Suppressor macrophage (primary cell): ENCODE data around the gene P2RX3.
"Not testable (repeated sequence)": the region's sequence is repeated elsewhere in the genome, so short reads cannot be mapped to it uniquely, and the experiment has no call there.

Source experiments
- DNase-seq, 4 experiments: peaks; one replicate each; pipeline ENCODE4 v3.0.0-alpha.2; 2020 to 2022

P2RX3 gene

DNA sequence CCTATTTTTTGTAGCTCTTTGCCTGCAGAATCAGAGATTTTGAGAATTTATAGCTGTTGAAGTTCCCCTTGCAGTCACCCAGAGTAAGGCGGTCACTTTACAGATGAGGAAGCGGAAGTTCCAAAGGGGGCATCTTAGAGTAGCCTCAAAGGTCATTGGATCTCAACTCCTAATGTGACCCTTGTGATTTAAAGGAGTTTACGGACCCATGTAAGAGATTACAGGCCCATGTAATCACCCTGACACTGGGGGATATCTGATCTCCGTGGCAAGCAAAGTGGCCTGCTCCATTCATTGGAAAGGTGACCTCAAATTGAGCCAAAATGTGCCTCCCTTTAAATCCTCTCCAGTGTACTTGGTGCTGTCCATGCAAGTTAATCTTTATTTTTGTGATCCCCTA, 15.7 kb downstream of the P2RX3 start:
- peak; percentile 50 to 77 (median 68) for DNase-seq

DNA sequence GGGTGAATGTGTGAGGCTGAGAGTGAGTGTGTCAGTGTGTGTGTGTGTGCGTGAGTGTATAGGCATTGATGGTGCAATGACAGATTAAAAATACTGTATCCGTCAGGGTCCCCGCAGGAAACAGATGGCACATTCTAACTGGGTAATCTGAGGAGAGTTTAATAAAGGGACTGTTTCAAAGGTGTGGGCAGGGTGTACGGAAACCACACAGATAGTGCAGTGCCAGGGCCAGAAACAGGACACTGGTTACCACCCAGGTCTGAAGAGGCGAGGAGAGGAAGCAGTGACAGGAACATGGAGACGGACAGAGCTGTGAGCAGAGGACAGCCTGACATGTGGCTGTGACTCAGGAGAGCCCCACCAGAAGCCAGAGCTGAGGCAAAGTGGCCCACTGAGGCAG, 16.5 kb downstream of the P2RX3 start:
- peak; percentile 47 to 77 (median 72) for DNase-seq

- peak; percentile 35 to 73 (median 58) for DNase-seq
Observed at GRCh38 chr11:57356268-57356667, 18.1 kb downstream of the P2RX3 start.

- DNase-seq, result no peak
Observed at GRCh38 chr11:57357310-57357709, 19.2 kb downstream of the P2RX3 start.

GRCh38 chr11:57357856-57358255, 19.7 kb downstream of the P2RX3 start:
- peak in 3 of 4 experiments; percentile 25 to 60 (median 53) for DNase-seq

DNA sequence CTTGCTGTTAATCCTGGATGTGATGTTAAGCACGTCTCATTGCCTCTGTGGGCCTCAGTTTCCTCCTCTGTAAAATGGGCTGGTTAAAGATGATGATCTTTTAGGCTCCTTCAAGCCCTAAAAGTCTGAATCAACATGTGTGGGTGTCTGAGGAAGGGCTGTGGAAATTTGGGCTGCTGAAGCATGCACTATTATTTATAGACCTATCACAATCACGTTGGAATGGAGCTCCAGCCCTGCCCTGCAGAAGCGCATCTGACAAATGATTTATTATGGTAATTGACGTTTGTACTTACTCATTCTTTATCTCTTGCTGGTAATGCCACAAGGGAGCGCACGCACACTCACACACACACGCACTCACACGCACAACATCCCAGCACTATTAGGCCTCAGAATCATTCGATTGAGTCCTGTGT, 20.4 kb downstream of the P2RX3 start:
- DNase-seq, result peak; percentile 51 to 79 (median 56)

- peak in 1 of 4 experiments; percentile 41 for DNase-seq
Observed at GRCh38 chr11:57358991-57359390, 20.8 kb downstream of the P2RX3 start.

DNA sequence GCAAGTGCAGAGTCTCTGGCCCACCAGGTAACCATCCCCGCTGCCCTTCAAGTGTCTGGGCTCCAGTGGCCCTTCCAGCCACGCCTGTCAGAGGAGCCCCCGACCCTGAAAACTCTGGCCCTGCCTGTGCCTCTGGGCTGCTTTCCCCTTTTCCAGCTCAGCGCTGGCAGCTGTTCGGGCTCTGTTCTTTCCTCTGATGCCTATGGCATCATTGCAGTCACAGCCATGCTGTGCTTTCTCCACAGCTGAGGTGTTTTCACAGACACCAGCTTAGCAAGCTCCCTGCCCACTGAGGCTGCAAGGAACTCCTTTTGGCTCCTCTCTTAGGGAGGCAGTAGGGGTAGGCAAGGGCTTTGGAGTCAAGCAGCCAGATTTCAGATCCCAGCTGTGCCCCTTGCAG, 21.2 kb downstream of the P2RX3 start:
- DNase-seq, result no peak

DNA sequence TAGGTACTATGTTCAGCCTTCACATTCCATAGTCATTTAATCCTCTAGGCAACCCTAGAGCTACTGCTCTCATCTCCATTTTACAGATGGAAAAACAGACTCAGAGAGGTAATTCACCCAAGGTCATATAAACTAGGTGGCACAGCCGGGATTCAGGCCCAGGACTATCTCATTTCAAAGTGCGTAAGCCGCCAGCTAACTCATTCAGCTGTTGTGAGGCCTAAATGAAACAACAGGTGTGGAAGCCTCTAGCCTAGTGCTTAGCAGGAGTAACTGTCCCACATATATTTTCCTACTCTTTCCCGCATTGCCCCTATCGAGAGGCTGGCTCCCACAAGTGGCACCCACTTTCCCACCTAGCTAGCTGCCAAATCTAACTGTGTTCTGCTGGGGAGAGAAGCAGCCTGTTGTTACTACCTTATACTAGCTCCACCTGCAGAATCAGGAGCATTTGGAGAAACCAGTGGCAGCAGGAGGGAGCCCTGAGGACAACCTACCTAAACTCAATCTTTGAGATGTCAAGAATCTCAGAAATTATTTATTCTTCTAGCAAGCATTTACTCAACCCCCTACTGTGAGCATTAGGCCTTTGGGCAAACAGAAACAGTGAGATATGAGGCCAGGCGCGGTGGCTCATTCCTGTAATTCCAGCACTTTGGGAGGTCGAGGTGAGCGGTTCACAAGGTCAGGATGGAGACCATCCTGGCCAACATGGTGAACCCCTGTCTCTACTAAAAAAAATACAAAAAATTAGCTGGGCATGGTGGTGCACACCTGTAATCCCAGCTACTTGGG, 21.9 kb downstream of the P2RX3 start:
- DNase-seq, result no peak

GRCh38 chr11:57360991-57361390, 22.8 kb downstream of the P2RX3 start:
- no peak for DNase-seq

DNA sequence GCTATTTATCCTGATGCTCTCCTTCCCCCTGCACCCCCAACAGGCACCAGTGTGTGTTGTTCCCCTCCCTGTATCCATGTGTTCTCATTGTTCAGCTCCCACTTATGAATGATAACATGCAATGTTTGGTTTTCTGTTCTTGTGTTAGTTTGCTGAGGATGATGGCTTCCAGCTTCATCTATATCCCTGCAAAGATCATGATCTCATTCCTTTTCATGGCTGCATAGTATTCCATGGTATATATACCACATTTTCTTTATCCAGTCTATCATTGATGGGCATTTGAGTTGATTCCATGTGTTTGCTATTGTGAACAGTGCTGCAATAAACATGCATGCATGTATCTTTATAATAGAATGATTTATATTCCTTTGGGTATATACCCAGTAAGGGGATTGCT, 23.3 kb downstream of the P2RX3 start:
- not testable (repeated sequence) for DNase-seq

- no peak for DNase-seq
Observed at GRCh38 chr11:57361926-57362325, 23.8 kb downstream of the P2RX3 start.

DNA sequence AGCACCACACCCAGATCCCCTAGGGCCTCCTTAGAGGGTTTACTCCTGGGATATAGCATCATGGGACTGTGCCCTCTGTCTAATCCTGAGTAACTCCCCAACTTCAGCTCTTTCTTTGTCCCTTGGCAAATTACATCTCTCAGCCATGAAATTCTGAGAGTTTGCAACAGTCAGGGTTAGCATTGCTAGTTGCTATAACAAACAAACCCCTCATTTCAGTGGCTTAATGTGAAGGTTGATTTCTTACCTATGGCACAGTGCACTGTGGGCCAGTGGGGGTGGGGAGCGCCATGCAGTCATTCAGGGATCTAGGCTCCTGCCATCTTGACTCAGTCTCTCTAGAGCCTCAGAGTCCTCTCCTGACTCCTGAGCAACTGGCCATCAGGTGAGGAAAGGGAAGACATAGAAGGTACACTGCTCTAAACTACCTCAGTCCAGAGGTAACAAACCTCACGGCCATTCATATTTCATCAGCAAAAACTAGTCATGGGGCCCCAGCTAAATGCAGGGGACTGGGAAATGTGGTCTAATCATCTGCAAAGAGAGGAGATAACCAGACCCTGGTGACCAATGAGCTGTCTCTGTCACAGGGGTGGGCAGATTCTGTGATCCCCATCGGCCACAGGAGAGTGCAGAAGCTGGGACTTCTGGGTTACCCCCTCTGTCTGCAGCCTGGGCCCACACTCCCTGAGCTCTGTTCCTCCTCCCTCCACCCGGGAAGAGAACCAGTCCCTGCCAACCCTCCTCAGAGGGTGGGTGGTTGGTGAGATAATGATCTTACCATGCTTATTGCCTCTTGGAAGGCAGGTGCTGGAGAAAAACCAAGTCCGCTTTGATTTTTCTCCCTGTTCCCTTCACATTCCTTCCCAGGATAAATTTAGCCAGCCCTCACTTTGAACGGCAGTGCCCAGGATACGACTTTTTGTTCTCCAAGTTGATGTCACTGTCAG, 25.3 kb downstream of the P2RX3 start:
- no peak for DNase-seq

DNA sequence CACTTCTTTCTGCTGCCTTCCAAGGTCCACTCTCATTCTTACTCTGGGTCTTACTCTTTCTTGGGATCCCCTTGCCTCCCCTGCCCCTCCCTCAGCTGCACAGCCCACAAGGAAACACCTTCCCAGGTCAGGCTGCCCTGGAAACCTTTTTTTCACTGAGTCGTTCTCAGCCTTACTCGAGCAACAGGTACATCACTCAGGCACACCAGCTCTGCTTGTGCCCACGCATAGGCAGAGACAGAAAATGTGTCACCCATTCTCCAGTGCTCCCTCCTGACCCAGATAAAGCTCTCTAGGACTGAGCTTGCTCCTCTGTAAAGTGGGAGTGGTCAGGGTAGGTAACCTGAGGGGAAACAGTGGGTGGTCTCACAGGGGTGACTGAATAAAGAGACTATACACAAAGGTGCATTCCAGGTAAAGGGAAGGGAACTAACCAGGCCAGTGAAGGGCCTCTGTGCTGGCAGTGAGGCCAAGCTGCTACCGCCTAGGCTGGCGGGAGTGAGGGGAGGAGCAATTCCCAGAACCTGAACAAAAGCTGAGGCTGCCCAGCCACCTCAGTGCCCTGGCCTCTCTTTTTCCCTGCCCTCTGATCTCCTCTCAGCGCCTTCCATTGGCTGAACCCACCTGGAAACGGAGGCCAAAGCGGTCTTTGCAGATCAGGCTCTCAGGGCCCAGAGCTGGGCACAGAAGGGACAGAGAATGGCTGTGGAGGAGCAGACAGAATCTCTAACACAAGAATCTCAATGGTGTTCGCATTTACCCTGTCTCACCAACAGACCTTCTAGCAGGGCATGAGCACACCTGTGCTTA, 26.9 kb downstream of the P2RX3 start:
- DNase-seq, result no peak

- peak; percentile 52 to 79 (median 68) for DNase-seq
Observed at GRCh38 chr11:57368106-57368844, 30.1 kb downstream of the P2RX3 start.

DNA sequence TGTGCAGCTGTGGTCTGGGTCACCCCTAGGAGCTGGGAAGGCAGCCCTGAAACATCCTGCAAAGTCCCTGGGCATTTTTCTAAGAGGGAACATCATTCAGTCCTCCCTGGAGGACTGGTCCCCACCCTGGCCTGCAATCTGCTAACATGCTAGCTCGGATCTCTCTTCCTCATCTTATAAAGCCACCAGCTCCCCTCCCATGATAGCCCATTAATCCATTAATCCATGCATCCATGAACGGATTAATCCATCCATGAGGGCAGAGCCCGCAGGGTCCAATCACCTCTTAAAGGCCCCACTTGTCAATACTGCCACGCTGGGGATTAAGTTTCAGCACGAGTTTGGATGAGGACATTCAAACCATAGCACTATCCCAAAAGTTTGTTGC, 30.7 kb downstream of the P2RX3 start:
- no peak for DNase-seq

- peak in 1 of 4 experiments; percentile 43 for DNase-seq
Observed at GRCh38 chr11:57370251-57370650, 32.1 kb downstream of the P2RX3 start.

- DNase-seq, result peak in 3 of 4 experiments; percentile 44 to 53 (median 52)
Observed at GRCh38 chr11:57370941-57371340, 32.8 kb downstream of the P2RX3 start.

DNA sequence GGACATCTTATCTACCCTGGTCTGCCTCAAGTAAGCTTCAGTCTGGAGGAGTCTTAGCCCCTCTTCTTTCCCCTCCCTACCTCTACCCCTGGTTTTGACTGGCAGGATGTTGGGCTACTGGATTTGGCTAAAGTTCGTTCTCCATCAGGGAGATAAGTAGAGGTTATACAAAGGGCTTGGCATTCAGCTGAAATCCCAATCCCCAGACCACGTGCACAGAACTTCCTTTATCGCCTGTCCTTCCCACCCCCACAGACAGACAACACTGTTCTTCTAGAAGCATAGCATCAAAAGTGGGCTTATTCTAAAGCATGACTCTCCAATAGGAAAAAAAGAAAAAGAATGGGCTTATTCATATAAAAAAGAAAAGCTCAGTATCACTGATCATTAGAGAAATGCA, 35.0 kb downstream of the P2RX3 start:
- no peak for DNase-seq

GRCh38 chr11:57374966-57375365, 36.8 kb downstream of the P2RX3 start:
- no peak for DNase-seq

GRCh38 chr11:57375490-57375889, 37.3 kb downstream of the P2RX3 start:
- DNase-seq, result no peak
